Measurements from ENCODE around the gene MAST2.

DNA sequence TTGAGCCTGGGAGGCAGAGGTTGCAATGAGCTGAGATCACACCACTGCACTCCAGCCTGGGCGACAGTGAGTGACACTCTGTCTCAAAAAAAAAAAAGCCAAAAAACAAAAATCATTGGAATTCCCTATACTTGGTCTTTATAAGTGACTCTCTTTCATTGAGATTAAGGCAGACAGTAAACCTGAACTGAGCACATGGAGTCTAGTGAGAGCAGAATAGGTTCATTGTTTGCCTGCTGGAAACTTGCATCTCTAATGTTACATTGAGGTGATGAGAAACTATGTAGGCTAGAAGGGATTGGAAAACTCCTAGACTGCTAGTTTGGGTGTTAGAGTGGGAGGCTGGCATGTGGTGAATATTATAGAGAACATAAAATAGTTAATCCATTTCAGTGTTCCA lies 25.4 kb downstream of the MAST2 start:
- TF ChIP-seq, protein P1, sequence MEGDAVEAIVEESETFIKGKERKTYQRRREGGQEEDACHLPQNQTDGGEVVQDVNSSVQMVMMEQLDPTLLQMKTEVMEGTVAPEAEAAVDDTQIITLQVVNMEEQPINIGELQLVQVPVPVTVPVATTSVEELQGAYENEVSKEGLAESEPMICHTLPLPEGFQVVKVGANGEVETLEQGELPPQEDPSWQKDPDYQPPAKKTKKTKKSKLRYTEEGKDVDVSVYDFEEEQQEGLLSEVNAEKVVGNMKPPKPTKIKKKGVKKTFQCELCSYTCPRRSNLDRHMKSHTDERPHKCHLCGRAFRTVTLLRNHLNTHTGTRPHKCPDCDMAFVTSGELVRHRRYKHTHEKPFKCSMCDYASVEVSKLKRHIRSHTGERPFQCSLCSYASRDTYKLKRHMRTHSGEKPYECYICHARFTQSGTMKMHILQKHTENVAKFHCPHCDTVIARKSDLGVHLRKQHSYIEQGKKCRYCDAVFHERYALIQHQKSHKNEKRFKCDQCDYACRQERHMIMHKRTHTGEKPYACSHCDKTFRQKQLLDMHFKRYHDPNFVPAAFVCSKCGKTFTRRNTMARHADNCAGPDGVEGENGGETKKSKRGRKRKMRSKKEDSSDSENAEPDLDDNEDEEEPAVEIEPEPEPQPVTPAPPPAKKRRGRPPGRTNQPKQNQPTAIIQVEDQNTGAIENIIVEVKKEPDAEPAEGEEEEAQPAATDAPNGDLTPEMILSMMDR (IDR thresholded peaks at IDR 0.05; ENCODE audit: low read depth, low read length): no peak
- no peak for TF ChIP-seq POLR2A (IDR thresholded peaks at IDR 0.05; ENCODE audit: extremely low read depth, insufficient read length)
- TF ChIP-seq, protein P2, sequence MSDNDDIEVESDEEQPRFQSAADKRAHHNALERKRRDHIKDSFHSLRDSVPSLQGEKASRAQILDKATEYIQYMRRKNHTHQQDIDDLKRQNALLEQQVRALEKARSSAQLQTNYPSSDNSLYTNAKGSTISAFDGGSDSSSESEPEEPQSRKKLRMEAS (IDR thresholded peaks at IDR 0.05; ENCODE audit: low read depth, low read length): no peak
